Astrocyte (in vitro differentiated cells and primary cell): ENCODE measurements around the gene USHBP1. TPM values are rescaled to one million over a fixed set of nuclear protein-coding genes. Genes with fewer than 3 reads are reported as not detected.

Source experiments
- DNase-seq: peaks from one replicate; pipeline ENCODE4 v3.0.0-alpha.2; 2010; ENCODE audit warnings: low read depth
- FAIRE-seq: peaks from 2 replicates; lab custom pipeline; 2011; peaks lifted over from hg19 to GRCh38; lab: Jason Lieb, UNC
- H2AFZ ChIP-seq: 2 replicates; pipeline ENCODE4 v1.6.0; 2012; ENCODE audit warnings: low read depth, low read length, inconsistent platforms
- H3K27ac ChIP-seq: 2 replicates; pipeline ENCODE4 v1.5.1; 2011; ENCODE audit warnings: low read depth, low read length, inconsistent platforms
- H3K27me3 ChIP-seq: 2 replicates; pipeline ENCODE4 v1.6.0; 2011; ENCODE audit warnings: low read length, inconsistent platforms; ENCODE audit not compliant: insufficient read depth
- H3K36me3 ChIP-seq: 2 replicates; pipeline ENCODE4 v1.5.1; 2011; ENCODE audit warnings: low read length, inconsistent platforms; ENCODE audit not compliant: insufficient read depth
- H3K4me1 ChIP-seq: 2 replicates; pipeline ENCODE4 v1.5.1; 2011; ENCODE audit warnings: low read length, inconsistent platforms; ENCODE audit not compliant: insufficient read depth
- H3K4me2 ChIP-seq: 2 replicates; pipeline ENCODE4 v1.6.0; 2012; ENCODE audit warnings: low read length, inconsistent platforms
- H3K4me3 ChIP-seq: 2 replicates; pipeline ENCODE4 v1.5.1; 2011; ENCODE audit warnings: low read depth, mild to moderate bottlenecking, low read length, inconsistent platforms; ENCODE audit not compliant: insufficient read depth
- H3K79me2 ChIP-seq: 2 replicates; pipeline ENCODE4 v1.6.0; 2012; ENCODE audit warnings: mild to moderate bottlenecking, low read length, inconsistent platforms; ENCODE audit not compliant: insufficient read depth
- H3K9ac ChIP-seq: 2 replicates; pipeline ENCODE4 v1.6.0; 2012; ENCODE audit warnings: mild to moderate bottlenecking, low read length, inconsistent platforms
- H3K9me3 ChIP-seq: 2 replicates; pipeline ENCODE4 v1.5.1; 2012; ENCODE audit warnings: low read depth, mild to moderate bottlenecking, low read length, inconsistent platforms; ENCODE audit not compliant: insufficient read depth
- H4K20me1 ChIP-seq: 2 replicates; pipeline ENCODE4 v1.6.0; 2012; ENCODE audit warnings: low read length, inconsistent platforms; ENCODE audit not compliant: insufficient read depth
- H3K27ac Mint-ChIP-seq: one replicate; pipeline ENCODE4 v1.8.0; 2021; ENCODE audit warnings: mild to moderate bottlenecking, mixed read lengths; ENCODE audit not compliant: unreplicated experiment
- H3K27me3 Mint-ChIP-seq: one replicate; pipeline ENCODE4 v1.8.0; 2021; ENCODE audit warnings: low read depth, mixed read lengths; ENCODE audit not compliant: unreplicated experiment
- H3K36me3 Mint-ChIP-seq: one replicate; pipeline ENCODE4 v1.8.0; 2021; ENCODE audit warnings: low read depth, mixed read lengths; ENCODE audit not compliant: unreplicated experiment
- H3K4me1 Mint-ChIP-seq: one replicate; pipeline ENCODE4 v1.8.0; 2021; ENCODE audit warnings: low read depth, mixed read lengths; ENCODE audit not compliant: unreplicated experiment
- H3K4me3 Mint-ChIP-seq: one replicate; pipeline ENCODE4 v1.8.0; 2021; ENCODE audit warnings: mild to moderate bottlenecking, moderate library complexity, mixed read lengths; ENCODE audit not compliant: unreplicated experiment
- H3K9me3 Mint-ChIP-seq: one replicate; pipeline ENCODE4 v1.8.0; 2021; ENCODE audit warnings: mild to moderate bottlenecking, mixed read lengths; ENCODE audit not compliant: unreplicated experiment
- CTCF ChIP-seq: IDR thresholded peaks from 2 replicates; pipeline ENCODE4 v1.5.1; 2011; ENCODE audit warnings: low read depth, mild to moderate bottlenecking, inconsistent platforms, low read length, moderate library complexity; ENCODE audit not compliant: insufficient read depth
- EZH2 ChIP-seq: IDR thresholded peaks from 2 replicates; pipeline ENCODE4 v1.6.1; 2012; ENCODE audit warnings: mild to moderate bottlenecking, low read length, inconsistent platforms; ENCODE audit not compliant: insufficient read depth
- total RNA-seq: library from RNA; stranded (reverse); gene quantifications from 2 replicates; pipeline ENCODE4 v1.2.1, GENCODE V29; 2021

The USHBP1 gene
- total RNA-seq, 1 donor from 2014 or later = 0.27 TPM

GRCh38 chr19:17235300-17235970 lies 29.1 kb downstream of the USHBP1 start:
- FAIRE-seq (no peak), DNase-seq (peak; percentile 68)
- H3K36me3 Mint-ChIP-seq = peaks cover 14% of the 10 kb centered on the region
- H3K9ac ChIP-seq = peak overlapping the region; percentile 69
- no peaks in the 10 kb centered on the region for H3K9me3 ChIP-seq
- H3K9me3 Mint-ChIP-seq = no peaks in the 10 kb centered on the region
- no peaks in the 10 kb centered on the region for H3K27me3 ChIP-seq
- peaks cover 24% of the 10 kb centered on the region for H3K79me2 ChIP-seq
- H3K36me3 ChIP-seq = peaks cover 10% of the 10 kb centered on the region
- no peak for TF ChIP-seq EZH2
- TF ChIP-seq CTCF = no peak
- no peaks in the 10 kb centered on the region for H3K27me3 Mint-ChIP-seq
- no peak overlapping the region for H3K27ac ChIP-seq
- H3K4me3 ChIP-seq = peak overlapping the region; percentile 62
- H3K4me2 ChIP-seq = peak overlapping the region; percentile 93
- peaks cover 14% of the 10 kb centered on the region for H3K4me1 ChIP-seq
- H2AFZ ChIP-seq = peak overlapping the region; percentile 62
- H3K4me3 Mint-ChIP-seq = peak overlapping the region; percentile 73
- no peak overlapping the region for H3K27ac Mint-ChIP-seq
- peaks cover 34% of the 10 kb centered on the region for H4K20me1 ChIP-seq
- no peaks in the 10 kb centered on the region for H3K4me1 Mint-ChIP-seq

GRCh38 chr19:17234911-17235299 lies 29.6 kb downstream of the USHBP1 start:
- Mint-ChIP-seq H3K27me3 (no peaks in the 10 kb centered on the region), H3K9me3 (no peaks in the 10 kb centered on the region), H3K4me3 (peak overlapping the region; percentile 73), H3K36me3 (peaks cover 14% of the 10 kb centered on the region), H3K27ac (no peak overlapping the region), H3K4me1 (no peaks in the 10 kb centered on the region)
- Histone ChIP-seq H3K79me2 (peaks cover 24% of the 10 kb centered on the region), H3K27ac (no peak overlapping the region), H2AFZ (no peak overlapping the region), H3K9me3 (no peaks in the 10 kb centered on the region), H3K9ac (peak overlapping the region; percentile 69), H4K20me1 (peaks cover 35% of the 10 kb centered on the region), H3K27me3 (no peaks in the 10 kb centered on the region), H3K4me3 (peak overlapping the region; percentile 62), H3K4me2 (peak overlapping the region; percentile 93), H3K36me3 (peaks cover 10% of the 10 kb centered on the region), H3K4me1 (peaks cover 14% of the 10 kb centered on the region)
- TF ChIP-seq CTCF (no peak), EZH2 (no peak)
- DNase-seq = no peak
- no peak for FAIRE-seq

- peaks cover 39% of the 10 kb centered on the region for H4K20me1 ChIP-seq
- FAIRE-seq (no peak), DNase-seq (no peak)
- H3K27ac Mint-ChIP-seq = no peak overlapping the region
- no peaks in the 10 kb centered on the region for H3K9me3 ChIP-seq
- H3K4me1 Mint-ChIP-seq = no peaks in the 10 kb centered on the region
- no peak overlapping the region for H2AFZ ChIP-seq
- peaks cover 10% of the 10 kb centered on the region for H3K36me3 ChIP-seq
- H3K4me2 ChIP-seq = no peak overlapping the region
- no peak overlapping the region for H3K9ac ChIP-seq
- no peak overlapping the region for H3K4me3 ChIP-seq
- no peak overlapping the region for H3K27ac ChIP-seq
- H3K4me3 Mint-ChIP-seq = no peak overlapping the region
- H3K9me3 Mint-ChIP-seq = no peaks in the 10 kb centered on the region
- peaks cover 14% of the 10 kb centered on the region for H3K4me1 ChIP-seq
- peaks cover 12% of the 10 kb centered on the region for H3K36me3 Mint-ChIP-seq
- no peaks in the 10 kb centered on the region for H3K27me3 Mint-ChIP-seq
- peaks cover 24% of the 10 kb centered on the region for H3K79me2 ChIP-seq
- TF ChIP-seq EZH2 = no peak
- TF ChIP-seq CTCF = no peak
- no peaks in the 10 kb centered on the region for H3K27me3 ChIP-seq
These were observed 32.3 kb downstream of the USHBP1 start for GRCh38 chr19:17232258-17232657.
